GM12878 (cell line): Measurements from ENCODE around the gene SEMA5B. TPM values are rescaled to one million over a fixed set of nuclear protein-coding genes. Genes with fewer than 3 reads are reported as not detected.

Experiments used
- ATAC-seq: fragments of 200-7000 bp; cut with Tn5 transposase; 3 replicates; pipeline ENCODE4 v1.9.1; 2020; ENCODE audit warnings: mild to moderate bottlenecking, moderate library complexity
- BruUV-seq: library from RNA; stranded (reverse); fragments of 400-500 nt; replicated peaks from 2 replicates; lab custom pipeline; 2021; lab: Mats Ljungman, UMichigan
- CTCF ChIA-PET: fragments of 300-600 bp; sonication (Branson Sonifier 250); formaldehyde crosslinking; extraction: SDS; loops from one replicate; lab custom pipeline; 2021; ENCODE audit warnings: inconsistent platforms; lab: Yijun Ruan, JAX
- POLR2A ChIA-PET: fragments of 350-600 bp; formaldehyde crosslinking; extraction: SDS; loops from one replicate; lab custom pipeline; 2021; ENCODE audit warnings: inconsistent platforms; lab: Charles Lee
- RAD21 ChIA-PET: fragments of 300-600 bp; sonication (Branson Sonifier 250); formaldehyde crosslinking; loops from one replicate; lab custom pipeline; 2023; ENCODE audit warnings: antibody characterized with exemption; ENCODE audit not compliant: unreplicated experiment; lab: Charles Lee
- SMC1A ChIA-PET: fragments of 300-600 bp; sonication (Branson Sonifier 250); formaldehyde crosslinking; loops from one replicate; lab custom pipeline; 2023; ENCODE audit not compliant: unreplicated experiment, uncharacterized antibody; lab: Charles Lee
- DNase-seq: peaks from one replicate; pipeline ENCODE4 v3.0.0-alpha.2; 2011; ENCODE audit warnings: low read depth, low spot score
- FAIRE-seq: peaks from 3 replicates; lab custom pipeline; 2011; peaks lifted over from hg19 to GRCh38; lab: Jason Lieb, UNC
- H2AFZ ChIP-seq: 2 replicates; pipeline ENCODE4 v1.6.0; 2011; ENCODE audit warnings: low read depth, low read length, control low read depth; ENCODE audit not compliant: control insufficient read depth
- H3K27ac ChIP-seq: 2 replicates; pipeline ENCODE4 v1.5.1; 2011; ENCODE audit warnings: control low read depth; ENCODE audit not compliant: control insufficient read depth, insufficient read depth
- H3K27me3 ChIP-seq, 2 experiments: replicated peaks in 1 of 2; 2 replicates each; pipeline versions ENCODE4 v1.6.0 to v1.6.1; 2011; ENCODE audit warnings: low read length in 1 of 2; ENCODE audit not compliant: control insufficient read depth in 2 of 2, insufficient read depth in 2 of 2
- H3K36me3 ChIP-seq, 2 experiments: 2 replicates each; pipeline ENCODE4 v1.5.1; 2011; ENCODE audit warnings: low read length in 1 of 2; ENCODE audit not compliant: control insufficient read depth in 2 of 2, insufficient read depth in 2 of 2
- H3K4me1 ChIP-seq: 2 replicates; pipeline ENCODE4 v1.6.1; 2011; ENCODE audit warnings: mild to moderate bottlenecking, low read length, moderate library complexity, mixed read lengths; ENCODE audit not compliant: control insufficient read depth, insufficient read depth
- H3K4me2 ChIP-seq: 2 replicates; pipeline ENCODE4 v1.6.0; 2011; ENCODE audit warnings: control low read depth; ENCODE audit not compliant: control insufficient read depth, insufficient read depth
- H3K4me3 ChIP-seq: fragments of 200-600 bp; sonication (generic); 2 replicates; pipeline ENCODE4 v1.5.1; 2016
- H3K79me2 ChIP-seq: 2 replicates; pipeline ENCODE4 v1.6.0; 2011; ENCODE audit warnings: low read length; ENCODE audit not compliant: control insufficient read depth, insufficient read depth
- H3K9ac ChIP-seq: 2 replicates; pipeline ENCODE4 v1.8.0; 2011; ENCODE audit warnings: low read length, control low read depth, mixed read lengths; ENCODE audit not compliant: control insufficient read depth, insufficient read depth
- H3K9me3 ChIP-seq: replicated peaks from 3 replicates; pipeline ENCODE4 v1.5.1; 2011; ENCODE audit warnings: mild to moderate bottlenecking, low read length; ENCODE audit not compliant: control insufficient read depth, insufficient read depth
- H4K20me1 ChIP-seq: 2 replicates; pipeline ENCODE4 v1.6.0; 2011; ENCODE audit not compliant: control insufficient read depth, insufficient read depth
- CBX5 ChIP-seq: sonication (generic); IDR thresholded peaks from 2 replicates; pipeline ENCODE4 v1.6.1; 2016; ENCODE audit warnings: low read depth, moderate library complexity, mild to moderate bottlenecking, inconsistent platforms
- E4F1 ChIP-seq: fragments of 450-650 bp; IDR thresholded peaks from 2 replicates; pipeline ENCODE4 v1.6.1; 2018; ENCODE audit warnings: borderline replicate concordance, mild to moderate bottlenecking; ENCODE audit not compliant: partially characterized antibody
- ETV6 ChIP-seq, 2 experiments: fragments of 450-650 bp in 1 of 2; IDR thresholded peaks in 1 of 2; conservative IDR thresholded peaks in 1 of 2; 2 replicates each; pipeline ENCODE4 v1.6.1; 2014; ENCODE audit warnings: antibody characterized with exemption in 1 of 2, borderline replicate concordance in 1 of 2, low read depth in 1 of 2, mild to moderate bottlenecking in 1 of 2, moderate library complexity in 1 of 2
- NFYB ChIP-seq: IDR thresholded peaks from 2 replicates; pipeline ENCODE4 v1.6.1; 2011; ENCODE audit warnings: low read depth, mild to moderate bottlenecking, low read length, improper control_type of control experiment, moderate library complexity; ENCODE audit not compliant: insufficient read depth
- PAX5 ChIP-seq: IDR thresholded peaks from 2 replicates; pipeline ENCODE4 v1.6.1; 2011; ENCODE audit warnings: low read depth, low read length, borderline replicate concordance
- TCF12 ChIP-seq: IDR thresholded peaks from 2 replicates; pipeline ENCODE4 v1.6.1; 2011; ENCODE audit warnings: low read depth, mild to moderate bottlenecking, low read length
- USF2 ChIP-seq: IDR thresholded peaks from 2 replicates; pipeline ENCODE4 v1.6.1; 2011; ENCODE audit warnings: low read depth, low read length, improper control_type of control experiment, borderline replicate concordance
- WGBS: methylation state at CpG from one replicate; pipeline ENCODE4 v1.1.6; 2016; ENCODE audit warnings: low lambda C conversion rate; ENCODE audit not compliant: insufficient replicate concordance, insufficient coverage; ENCODE audit errors: missing lambda C conversion rate; 5-methylcytosine and 5-hydroxymethylcytosine counted together
- in situ Hi-C: fragments of 300-500 bp; cut with MboI; formaldehyde crosslinking; loops from 9 replicates; pipeline ENCODE4 v1.14.3; 2018; ENCODE audit warnings: mixed read lengths
- intact Hi-C: fragments of 100-400 bp; cut with micrococcal nuclease; formaldehyde crosslinking; loops from one replicate; pipeline ENCODE4 v1.14.2; 2022; ENCODE audit not compliant: unreplicated experiment
- polyA plus RNA-seq, 11 experiments: library from polyadenylated mRNA; depleted of rRNA in 4 of 11; unstranded in 6 of 11; stranded (reverse) in 5 of 11; fragments of >200 nt; fragmentation: Nextera tagmentation in 4 of 11; fragmentation: Illumina TruSeq in 1 of 11; extraction: Ambion mirVana in 4 of 11; extraction: Trizol in 1 of 11; gene quantifications; 1 replicate in 1 of 11; 2 replicates in 10 of 11; pipeline versions ENCODE4 v1.2.1 to v1.2.3, GENCODE V29; 2011 to 2016; ENCODE audit warnings: inconsistent platforms in 2 of 11, missing spikeins in 2 of 11, low read depth in 1 of 11
- total RNA-seq, 4 experiments: library from RNA; depleted of rRNA in 3 of 4; stranded (reverse); fragments of >200 nt in 3 of 4; fragmentation: Illumina TruSeq in 1 of 4; extraction: Trizol in 1 of 4; gene quantifications; 2 replicates each; pipeline versions ENCODE4 v1.2.1 to v1.2.3, GENCODE V29; 2013 to 2021

The SEMA5B gene
- total and polyA plus RNA-seq, 10 of the 15 experiments (the other 5 are each of a cell fraction or from before 2014, with no cell fraction given): 0.05 TPM; not detected in 9

GRCh38 chr3:122942239-122942638, 85.3 kb downstream of the SEMA5B start:
- ChIA-PET POLR2A (no interaction called here), RAD21 (interaction anchor here (1.1 to 4.3 kb wide), 3 partner anchors 12 to 187 kb away, joined by 3 to 32 read pairs (median 5); partner anchors contain the start of gene SEMA5B), SMC1A (interaction anchor here (0.6 to 2.0 kb wide), 8 partner anchors 12 to 317 kb away, joined by 3 to 8 read pairs (median 3); no protein-coding TSS in a partner anchor), CTCF (interaction anchor here (0.6 to 3.7 kb wide), 18 partner anchors 8 to 549 kb away, joined by 3 to 41 read pairs (median 3); partner anchors contain the start of gene SEMA5B)
- intact Hi-C loops: loop anchor here (5.0 to 10.0 kb wide), 2 partner anchors 187 to 320 kb away; no protein-coding TSS in a partner anchor
- no peaks in the 10 kb centered on the region for H3K79me2 ChIP-seq
- TF ChIP-seq USF2 (no peak), E4F1 (no peak), PAX5 (no peak), NFYB (no peak), TCF12 (no peak), CBX5 (no peak), ETV6 (conservative IDR thresholded peaks at IDR 0.05 in 1 of 2, IDR thresholded peaks at IDR 0.05 in 1 of 2; ENCODE audit: borderline replicate concordance in 1 of 2, low read depth in 1 of 2) (no peak)
- DNase-seq (no peak), FAIRE-seq (no peak), ATAC-seq (no peak)
- in situ Hi-C loops: no loop called here
- no TSS peak for BruUV-seq
- H2AFZ ChIP-seq: no peak overlapping the region
- 28% methylated on average over 3 of the region's 3 CpGs for WGBS
- H3K4me2 ChIP-seq: no peak overlapping the region
- peaks cover 0 to 2% of the 10 kb centered on the region in 2 experiments; a peak in 2 of 4 replicates for H3K27me3 ChIP-seq
- no peak overlapping the region for H3K27ac ChIP-seq
- H3K4me1 ChIP-seq: no peaks in the 10 kb centered on the region
- H3K4me3 ChIP-seq: no peak overlapping the region
- H3K9ac ChIP-seq: no peak overlapping the region
- H4K20me1 ChIP-seq: no peaks in the 10 kb centered on the region
- H3K9me3 ChIP-seq: no peaks in the 10 kb centered on the region
- no peaks in the 10 kb centered on the region for H3K36me3 ChIP-seq
